Measurements from ENCODE around the gene P4HA2. TPM values are rescaled to one million over a fixed set of nuclear protein-coding genes. Genes with fewer than 3 reads are reported as not detected.
A peak's percentile ranks its signal among the peaks of the same experiment; 100 is the strongest.

Gene P4HA2
- total RNA-seq, 1 donor from 2014 or later: 47.5 TPM

DNA sequence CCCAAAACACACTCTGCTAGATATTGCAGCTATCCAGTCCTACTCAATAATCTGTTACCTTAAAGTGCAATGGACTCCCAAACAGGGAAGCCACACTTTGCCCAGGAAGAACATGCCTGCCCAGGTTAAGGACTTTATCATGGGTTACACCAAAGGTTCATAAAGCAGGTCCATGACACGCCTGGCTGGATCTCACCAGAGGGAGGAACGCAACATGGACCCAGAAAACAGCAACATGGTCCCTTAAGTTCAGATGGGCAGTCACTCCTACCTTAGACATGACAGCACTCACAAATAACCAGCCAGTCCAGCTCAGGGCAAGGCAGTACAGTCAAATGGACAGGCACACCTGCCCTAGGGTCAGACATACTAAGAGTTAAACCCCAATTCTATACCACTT is 3.8 kb downstream of the P4HA2 start:
- DNase-seq (ENCODE audit: low spot score): no peak

DNA sequence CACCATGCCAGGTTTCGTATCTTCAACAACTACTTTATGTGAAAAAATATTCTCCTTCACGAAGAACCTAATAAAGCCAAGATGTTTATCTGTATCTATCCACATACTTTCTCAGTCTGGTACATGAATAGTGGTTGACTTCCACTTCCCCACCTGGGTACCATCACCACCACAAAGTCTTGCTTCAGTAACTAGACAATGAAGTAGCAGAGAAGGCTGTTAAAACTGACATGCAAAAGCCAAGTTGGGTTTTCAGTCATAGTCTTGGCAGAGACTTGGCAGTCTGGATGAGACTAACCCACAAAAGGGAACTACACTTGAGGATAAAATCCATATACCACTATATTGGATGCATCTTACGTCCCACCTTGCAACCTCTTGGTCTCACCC is 5.0 kb downstream of the P4HA2 start:
- DNase-seq (ENCODE audit: low spot score): no peak

DNA sequence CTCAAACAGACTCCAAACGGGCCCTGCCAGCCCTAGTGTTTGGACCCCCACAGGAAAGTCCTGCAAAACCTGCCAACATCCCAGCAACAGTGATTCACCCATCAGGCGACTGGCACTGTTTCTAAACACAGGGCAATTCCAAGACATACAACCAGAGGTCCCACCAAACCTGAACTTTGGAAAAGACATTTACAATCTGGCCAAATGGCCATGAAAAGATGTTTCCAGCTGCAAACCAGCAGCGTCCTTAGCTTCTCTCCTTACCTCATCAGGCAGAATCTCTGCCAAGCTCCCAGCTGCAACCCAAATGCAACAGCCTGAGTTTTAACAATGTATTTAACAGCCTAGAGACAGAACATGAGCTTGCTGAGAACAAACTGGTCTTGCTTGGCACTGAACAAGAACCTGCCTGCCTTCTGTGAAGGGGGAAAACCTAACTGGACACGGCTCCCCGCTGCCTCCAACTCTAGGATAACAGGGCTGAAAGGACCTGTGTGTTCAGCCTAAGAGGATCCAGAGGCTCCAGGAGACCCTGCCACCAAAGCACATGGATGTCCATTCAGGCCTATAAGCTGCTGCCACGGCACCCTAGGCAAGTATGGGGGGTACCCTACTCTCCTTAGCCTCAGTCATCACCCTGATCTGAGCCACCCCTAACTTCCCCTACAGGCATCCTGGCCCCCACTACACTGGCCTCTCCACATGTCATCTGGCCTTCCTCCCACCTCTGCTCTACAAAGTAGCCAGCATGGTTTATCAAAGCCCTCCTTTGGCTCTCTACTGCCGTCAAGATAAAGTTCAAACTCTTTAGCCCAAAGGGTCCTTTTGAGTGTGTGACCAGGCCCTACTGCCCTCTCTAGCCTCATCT is 5.6 kb downstream of the P4HA2 start:
- DNase-seq (ENCODE audit: low spot score): peak; percentile 65

DNA sequence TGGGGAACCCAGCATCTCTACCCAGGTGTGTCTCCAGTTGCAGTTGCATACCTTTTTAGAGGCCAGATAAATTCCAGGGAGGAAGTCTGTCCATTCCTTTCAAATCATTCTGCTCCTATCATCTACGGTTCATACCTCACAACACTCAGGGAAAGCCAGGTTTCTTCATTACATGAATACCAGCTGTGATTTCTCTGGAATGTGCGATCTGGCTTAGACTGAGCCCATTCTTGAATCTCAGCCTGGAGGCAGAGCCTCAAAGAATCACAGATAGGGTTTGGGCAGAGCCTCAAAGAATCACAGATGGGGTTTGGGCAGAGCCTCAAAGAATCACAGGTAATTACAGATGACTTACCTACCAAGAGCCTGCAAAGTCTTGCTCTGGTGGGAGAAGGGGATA is 7.2 kb downstream of the P4HA2 start:
- no peak for DNase-seq (ENCODE audit: low spot score)

DNA sequence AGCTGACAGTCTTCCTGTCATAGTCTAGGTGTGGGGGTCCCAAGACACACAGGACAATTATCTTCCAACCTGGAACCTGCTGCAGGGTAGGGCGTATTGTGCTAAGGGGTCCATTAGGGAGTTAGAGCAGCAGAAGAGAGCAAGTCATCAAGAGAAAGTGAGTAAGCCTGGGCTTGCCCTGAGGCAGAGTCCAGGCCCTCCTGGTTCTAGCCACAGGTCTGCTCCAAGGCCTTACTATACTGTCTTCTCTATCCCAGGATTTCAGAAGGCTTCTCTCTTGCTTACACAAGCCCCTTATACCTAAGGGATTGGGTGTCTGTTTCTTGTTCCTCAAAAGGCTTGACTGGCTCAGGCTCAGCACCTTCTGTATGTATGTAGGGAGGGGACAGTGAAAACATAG is 7.7 kb downstream of the P4HA2 start:
- no peak for DNase-seq (ENCODE audit: low spot score)

DNA sequence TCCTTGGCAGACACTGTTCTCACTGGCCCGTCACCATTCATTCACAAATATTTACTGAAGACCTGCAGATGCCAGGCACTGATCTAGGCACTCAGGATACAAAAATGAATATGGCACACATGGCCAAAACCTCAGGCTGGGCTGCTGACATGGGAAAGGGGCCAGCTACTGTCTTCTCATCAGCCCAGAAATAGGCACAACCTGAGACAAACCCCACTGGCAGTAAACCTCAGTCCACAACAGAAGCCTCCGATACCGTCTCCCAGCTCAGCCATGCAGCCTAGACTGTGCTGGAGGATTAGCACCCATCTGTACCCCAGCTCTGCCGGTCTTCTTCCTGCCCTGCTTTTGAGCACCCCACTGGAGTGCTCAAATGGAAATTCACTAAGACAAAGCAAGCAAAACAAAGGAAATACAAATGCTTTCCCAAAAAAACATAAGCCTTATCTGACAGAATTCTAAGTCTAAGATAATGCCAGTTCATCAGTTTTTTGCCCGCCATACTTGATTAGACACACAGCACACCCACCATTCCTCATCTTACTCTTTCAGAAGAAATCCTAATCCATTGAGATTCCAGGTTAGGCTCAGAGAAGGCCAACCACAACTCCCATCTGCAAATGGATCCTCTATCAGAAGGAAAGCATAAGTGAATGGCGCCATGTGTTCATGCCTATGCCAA is 8.2 kb downstream of the P4HA2 start:
- no peak for DNase-seq (ENCODE audit: low spot score)

DNA sequence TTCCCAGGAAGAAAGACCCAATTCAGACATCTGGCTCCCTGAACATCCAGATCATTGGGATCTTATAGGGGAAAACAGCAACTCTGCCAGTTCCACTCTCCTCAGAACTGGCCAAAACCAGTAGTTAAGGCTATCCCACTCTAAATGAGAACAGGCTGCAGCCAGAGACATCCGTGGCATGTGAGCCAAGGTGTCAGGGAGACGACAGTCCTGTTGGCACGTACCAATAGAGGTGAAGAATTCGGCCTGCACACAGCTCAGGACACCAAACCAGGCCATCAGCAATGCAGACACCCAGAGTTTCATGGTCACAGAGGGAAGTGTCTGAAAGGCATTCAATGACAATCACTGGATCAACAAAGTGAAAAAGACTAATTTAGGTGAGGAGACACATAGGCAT is 9.3 kb downstream of the P4HA2 start:
- no peak for DNase-seq (ENCODE audit: low spot score)

DNA sequence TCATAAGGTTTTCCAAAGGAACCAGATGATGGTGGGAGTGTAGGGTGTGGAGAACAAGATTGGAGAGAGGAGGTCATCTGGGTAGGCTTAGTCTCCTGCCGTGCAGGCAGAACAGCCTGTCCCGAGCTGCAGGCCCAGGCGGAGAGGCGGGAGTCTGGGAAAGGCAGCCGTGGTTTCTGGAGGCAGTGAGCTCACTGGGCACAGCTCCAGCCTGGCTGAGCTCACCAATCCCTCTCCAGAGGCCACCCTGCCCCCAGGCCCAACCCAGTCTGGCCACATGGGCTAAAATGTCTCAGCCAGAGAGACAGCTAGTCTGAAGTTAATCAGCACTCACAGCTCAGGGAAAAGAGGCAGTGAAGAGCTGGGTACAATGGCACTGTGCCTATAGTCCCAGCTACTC is 12.3 kb downstream of the P4HA2 start:
- DNase-seq (ENCODE audit: low spot score): peak; percentile 91

DNA sequence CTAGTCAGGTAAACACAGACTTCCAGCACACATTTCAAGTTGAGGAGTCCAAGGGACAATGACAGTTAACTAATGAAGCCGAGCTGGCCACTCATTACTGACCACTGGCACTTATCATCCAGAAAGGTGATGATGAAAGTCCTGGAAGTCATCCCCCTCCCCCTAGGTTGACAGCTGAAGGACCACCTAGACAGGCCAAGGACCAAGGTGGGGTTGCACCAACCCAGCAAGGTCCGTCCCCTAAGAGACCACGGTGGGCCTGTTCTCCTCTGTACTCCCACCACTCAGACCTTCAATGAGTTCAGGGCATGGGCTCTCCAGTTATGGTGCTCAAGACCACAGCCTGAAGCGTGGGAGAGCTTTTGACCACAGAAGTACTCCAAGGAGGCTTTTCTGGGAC is 13.2 kb downstream of the P4HA2 start:
- no peak for DNase-seq (ENCODE audit: low spot score)

DNA sequence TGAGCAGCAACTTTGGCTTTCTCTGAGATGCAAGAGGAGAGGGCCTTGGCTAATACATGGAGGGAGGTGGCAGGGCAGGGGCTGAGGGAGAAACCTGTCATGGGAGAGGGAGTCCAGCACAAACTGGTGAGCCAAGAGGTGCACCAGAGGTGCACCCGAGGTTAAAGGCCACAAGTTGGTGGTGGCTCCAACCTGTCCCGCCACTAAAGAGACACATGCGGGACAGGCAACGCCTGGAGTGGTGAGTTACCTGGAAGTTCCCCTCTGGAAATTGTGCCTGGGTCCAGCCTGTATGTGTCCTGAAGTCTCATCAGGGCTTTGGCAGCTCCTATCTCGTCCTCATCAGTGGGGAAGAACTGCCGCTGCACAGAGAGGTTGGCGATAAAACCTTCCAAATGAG is 14.0 kb downstream of the P4HA2 start:
- no peak for DNase-seq (ENCODE audit: low spot score)

DNA sequence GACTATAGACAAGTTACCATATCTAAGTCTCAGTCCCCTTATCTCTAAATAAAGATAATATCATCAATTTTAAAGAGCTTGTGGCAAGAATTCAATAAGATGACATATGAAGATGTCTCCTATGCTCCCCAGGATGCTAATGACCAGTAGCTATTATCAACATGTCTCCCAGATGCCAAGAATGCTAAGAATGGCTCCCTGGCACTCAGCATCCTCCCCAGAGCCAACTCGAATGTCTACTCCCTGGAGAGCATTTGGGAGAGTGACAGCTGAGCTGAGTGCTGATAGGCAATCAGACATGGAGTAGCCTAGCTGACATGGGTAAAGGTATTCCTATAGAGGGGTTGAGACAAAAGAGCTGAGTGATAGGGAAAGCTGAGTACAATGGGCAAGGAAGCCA is 15.9 kb downstream of the P4HA2 start:
- DNase-seq (ENCODE audit: low spot score): no peak

DNA sequence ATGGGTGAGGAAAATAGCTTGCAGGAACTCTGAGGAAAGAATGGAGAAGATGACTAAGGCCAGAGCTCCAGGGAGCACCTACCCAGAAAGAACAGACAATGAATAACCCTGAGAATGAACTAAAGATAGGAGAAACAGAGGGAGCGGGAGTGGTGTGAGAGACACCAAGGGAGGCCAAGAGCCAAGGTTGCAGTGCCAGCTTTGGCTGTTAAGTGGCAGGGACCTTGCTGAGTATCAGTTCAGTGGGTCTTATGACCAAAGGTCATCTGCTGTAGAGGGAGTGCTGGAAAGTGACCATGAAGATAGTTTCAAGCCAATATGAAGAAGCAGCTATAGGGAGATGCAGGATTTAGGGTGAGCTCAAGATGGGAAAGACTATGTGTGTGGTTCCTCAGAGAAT is 16.7 kb downstream of the P4HA2 start:
- DNase-seq (ENCODE audit: low spot score): no peak

DNA sequence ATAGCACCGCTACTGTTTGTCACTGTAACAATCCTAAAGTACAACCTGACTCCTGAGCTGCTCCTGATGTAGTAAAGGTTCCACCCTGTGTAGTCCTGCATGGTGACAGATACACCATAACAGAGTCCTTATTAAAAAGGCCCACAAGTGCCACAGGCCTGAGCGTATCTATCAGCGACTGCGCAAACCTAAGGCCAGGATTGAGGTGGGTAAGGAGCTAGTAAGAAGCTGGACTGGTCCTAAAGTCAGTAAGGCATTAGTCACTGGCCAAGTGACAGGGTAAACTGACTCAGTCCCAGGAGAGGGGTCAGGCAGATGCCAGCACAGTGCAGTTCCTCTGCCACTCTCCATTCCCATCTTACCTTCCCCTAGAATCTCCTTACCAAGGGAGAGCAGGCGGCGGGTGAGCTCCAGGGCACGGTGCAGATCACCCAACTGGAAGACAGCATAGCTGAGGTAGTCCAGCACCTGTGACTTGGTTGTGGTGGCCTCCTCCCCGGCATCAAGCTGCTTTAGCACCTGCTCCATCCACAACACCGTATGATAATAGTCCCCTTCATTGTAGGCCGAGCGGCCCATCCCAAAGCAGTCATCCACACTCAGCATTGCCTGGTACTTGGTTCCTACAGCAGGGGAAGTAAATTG is 17.6 kb downstream of the P4HA2 start:
- no peak for DNase-seq (ENCODE audit: low spot score)

DNA sequence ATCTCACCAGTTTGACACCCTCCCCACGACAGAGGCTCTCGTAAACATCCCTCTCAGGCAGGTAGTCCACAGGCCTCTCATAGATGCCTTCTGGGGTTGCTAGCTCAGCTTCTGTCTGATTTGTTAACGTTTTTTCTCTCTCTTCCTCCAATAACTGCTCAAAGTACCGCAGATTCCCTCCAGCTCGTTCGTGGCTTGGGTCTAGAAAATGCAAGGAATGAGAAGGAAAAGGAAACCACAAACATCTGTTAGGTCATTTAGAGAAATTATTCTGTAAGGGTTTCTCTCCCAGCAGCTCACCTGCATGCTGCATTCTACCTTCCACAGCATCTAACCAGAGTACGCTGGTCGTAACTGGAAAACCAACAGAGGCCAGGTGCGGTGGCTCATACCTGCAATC is 18.5 kb downstream of the P4HA2 start:
- DNase-seq (ENCODE audit: low spot score): no peak

DNA sequence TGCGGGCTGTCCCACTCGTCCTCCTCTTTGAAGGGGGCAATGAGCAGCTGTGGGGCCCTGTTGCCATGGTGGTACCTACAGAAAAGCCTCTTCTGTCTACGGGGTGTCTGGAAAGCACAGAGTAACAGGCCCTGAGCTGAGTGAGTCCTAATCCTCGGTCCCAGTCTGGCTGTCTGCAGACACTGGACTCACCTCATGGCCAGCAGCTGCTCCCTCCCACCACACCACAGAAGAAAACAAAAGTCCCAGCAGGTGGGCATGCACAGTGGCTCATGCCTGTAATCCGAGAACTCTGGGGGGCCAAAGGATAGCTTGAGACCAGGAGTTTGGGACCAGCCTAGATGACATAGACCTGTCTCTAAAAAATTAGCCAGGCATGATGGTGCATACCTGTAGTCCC is 19.9 kb downstream of the P4HA2 start:
- DNase-seq (ENCODE audit: low spot score): no peak

DNA sequence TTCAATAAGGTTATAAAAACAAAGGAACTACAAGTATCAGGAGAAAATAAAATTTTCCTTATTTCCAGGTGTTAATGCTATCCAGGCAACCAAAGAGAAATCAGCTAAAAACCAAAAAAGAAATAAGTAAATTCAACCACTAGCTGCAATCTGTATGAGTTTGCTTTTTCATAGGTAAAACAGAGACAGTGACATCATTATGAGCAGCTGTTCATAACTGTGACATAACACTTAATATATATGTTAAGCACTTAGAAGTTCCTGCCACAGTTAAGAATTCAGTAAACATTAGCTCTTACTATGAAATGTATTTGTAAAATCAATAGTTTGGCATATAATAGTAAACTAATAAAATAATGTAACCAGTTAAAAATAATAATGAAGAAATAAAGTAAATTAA is 20.9 kb downstream of the P4HA2 start:
- no peak for DNase-seq (ENCODE audit: low spot score)

DNA sequence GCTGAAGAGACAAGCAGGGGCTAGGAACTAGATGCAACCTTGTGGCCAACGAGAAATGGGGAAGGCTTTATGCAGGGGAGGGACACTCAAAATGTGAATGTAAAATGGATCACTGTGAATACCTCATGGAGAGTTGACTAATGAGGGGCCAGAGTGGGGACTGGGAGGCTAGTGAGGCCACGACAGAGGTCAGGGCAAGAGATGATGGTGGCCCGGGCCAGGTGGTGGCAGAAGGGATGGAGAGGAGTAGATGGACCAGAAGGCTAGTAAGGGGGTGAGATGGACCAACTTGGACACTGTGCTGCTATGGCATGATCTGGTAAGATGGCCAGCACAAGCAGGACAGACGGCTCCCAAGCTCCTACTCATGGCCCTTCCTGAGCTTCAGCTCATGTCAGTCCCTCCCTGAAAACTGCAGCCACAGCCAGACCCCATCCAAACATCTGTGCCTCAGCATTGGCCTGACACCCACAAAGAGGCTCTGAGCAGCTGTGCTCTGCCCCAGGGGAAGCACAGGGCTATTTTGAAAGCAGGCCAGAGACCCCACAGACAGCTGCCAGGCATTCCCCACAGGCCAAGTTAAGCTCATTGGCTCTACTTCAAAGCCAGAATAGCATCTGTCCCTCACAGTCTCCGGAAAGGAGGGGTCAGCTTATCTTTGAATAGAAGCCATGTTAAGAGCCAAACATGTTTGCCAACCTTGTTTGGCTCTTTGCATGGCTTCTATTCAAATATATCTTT is 22.1 kb downstream of the P4HA2 start:
- DNase-seq (ENCODE audit: low spot score): no peak

DNA sequence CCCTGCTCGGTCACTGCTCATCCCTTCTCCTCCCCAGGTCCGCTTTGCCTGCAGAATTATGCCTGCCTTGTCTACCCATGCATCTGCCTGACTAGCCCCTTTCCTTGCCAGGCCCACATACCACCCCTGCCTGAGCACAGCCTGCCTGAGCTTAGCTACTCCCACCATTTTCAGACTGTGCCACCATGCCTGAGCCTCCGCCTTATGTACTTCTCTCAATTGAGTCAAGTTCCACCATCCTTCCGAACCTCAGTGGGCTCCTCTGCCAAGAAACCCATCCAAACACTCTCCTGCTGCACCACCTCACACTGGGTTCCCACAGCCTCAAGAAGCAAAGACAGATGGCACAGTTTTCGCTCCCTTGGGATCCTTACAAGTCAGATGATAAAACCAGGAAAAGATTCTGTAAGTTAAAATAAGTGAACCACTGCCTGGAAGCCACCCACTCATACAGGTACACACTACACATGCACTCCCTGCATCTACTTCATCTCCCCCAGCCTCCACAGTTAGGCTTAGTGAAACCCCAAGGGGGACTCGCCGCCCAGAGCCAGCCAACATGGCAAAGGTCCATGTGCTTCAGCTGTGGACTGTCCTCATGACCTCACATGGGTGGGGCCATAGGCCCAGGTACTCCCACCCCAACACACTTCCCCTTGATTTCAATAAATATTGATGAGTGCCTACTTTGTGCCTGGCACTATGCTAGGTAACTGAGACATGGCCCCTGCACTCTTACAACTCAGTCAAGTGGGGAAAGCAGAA is 23.1 kb downstream of the P4HA2 start:
- DNase-seq (ENCODE audit: low spot score): no peak

DNA sequence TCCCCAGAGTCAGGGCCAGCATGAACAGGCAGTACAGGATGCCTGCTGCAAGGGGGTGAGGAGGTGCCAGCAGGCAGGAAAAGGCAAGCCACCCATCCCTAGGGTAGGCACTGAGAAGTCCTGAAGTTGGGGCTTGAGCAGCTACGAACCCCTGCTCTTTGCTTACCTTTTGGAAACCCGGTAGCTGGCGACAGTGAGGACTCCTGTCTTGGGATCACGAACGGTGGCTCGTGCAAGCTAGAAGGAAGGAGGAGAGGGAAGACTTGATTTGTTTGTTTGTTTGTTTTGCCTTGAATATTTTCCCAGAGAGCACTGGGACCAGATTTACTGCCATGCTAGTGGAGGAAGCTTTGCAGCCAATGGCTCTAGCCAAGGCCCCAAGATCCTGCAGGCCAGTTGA is 23.7 kb downstream of the P4HA2 start:
- DNase-seq (ENCODE audit: low spot score): no peak

DNA sequence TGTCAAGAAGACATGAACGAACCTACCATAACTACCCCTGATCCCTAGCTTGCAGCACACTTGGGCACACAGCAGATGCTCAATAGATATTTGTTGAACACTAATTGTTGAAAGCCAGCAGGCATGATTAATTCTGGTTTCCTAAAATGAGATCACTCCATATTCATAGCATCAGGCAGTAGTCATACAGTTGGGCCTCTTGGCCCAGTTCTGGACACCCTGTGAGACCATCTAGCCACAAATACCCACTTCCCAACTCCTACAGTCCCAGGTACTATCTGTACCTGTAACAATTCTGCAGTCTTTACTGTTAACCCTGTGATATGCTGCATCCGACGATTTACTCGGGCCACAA is 24.2 kb downstream of the P4HA2 start:
- DNase-seq (ENCODE audit: low spot score): no peak

DNA sequence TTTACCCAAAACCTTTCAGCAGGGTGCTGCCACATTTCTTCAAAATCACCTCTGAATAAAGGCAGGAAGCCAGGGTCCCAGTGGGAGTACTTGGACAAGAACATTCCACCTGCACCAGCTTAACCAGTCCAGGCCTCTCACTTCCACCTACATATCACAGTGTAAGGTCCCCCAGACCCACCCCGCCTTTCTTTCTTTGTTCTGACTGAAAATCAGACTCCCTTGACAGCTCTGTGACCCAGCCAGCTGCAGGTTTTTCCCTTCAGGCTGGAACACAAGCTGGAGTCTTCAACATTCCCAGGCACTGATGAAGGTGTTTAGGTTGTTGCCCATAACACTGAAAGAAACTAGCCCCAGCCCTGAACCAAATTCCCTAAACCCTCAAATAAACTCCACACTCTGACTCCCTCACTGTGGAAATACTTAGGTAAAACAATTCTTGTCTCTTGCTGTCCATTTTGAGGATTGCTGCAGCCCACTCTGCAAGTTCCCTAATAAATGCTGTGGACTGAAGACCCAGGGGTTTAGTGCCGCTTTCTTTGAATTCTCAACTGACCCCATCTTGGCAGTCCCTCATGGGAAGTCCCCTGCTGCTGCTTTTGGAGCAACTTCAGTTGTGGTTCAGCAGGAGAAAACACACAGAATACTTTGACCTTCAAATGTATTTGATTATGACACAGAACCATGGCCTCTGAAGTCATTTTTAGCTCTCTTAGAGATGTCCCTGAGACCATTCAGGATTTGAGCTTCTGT is 24.8 kb downstream of the P4HA2 start:
- DNase-seq (ENCODE audit: low spot score): no peak

Measured in mucosa of gallbladder (tissue), 1 donor.